Stimulated activated CD4-positive, alpha-beta T cell treated with anti-CD3 and anti-CD28 coated beads, Interleukin-4, amount 100 ng/mL, for 48 hours (primary cell): ENCODE measurements around the gene DCC.

ENCODE experiments used
- DNase-seq, 2 donors: peaks; one replicate each; pipeline ENCODE4 v3.0.0-alpha.2; 2020; ENCODE audit warnings: low read depth in 2 of 2

DCC gene

GRCh38 chr18:52422985-52423601 is 83.1 kb downstream of the DCC start:
- no peak for DNase-seq

DNA sequence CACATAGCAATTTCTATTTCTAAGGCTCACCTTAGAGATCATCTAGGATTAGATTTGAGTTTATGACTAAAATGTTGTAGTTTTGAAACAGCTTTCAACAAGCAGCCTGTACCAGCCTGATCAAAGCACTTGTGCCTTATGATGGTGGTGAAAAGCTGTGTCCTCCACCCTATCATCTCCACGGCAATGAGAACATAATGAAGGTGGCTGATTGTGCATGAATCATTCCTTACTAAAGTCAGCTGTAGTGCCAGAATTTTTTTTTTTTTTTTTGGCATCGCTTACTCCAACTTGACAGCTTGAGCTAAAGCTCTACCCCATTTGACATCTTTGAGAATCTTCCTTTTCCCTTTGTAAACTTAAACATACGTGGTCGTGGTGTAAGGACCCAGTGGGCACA is 86.0 kb downstream of the DCC start:
- DNase-seq = no peak

DNA sequence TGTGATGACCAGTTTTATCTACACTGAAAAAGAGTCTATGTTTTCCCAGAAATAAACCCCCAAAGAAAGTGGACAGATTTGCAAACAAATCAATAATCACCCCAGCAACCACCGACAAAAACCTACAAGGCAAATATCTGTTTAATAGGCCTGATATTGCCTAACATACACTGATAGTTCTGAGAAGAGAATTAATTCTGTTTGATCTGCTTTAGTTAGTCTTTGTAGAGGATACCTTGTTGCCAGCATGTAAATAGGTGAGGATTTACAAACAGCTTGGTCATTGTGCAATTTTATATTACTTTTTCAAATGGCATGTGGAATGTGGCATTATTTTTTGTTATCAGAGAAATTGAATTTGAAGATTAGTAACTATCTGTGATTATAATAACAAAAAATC is 86.5 kb downstream of the DCC start:
- DNase-seq = no peak

DNA sequence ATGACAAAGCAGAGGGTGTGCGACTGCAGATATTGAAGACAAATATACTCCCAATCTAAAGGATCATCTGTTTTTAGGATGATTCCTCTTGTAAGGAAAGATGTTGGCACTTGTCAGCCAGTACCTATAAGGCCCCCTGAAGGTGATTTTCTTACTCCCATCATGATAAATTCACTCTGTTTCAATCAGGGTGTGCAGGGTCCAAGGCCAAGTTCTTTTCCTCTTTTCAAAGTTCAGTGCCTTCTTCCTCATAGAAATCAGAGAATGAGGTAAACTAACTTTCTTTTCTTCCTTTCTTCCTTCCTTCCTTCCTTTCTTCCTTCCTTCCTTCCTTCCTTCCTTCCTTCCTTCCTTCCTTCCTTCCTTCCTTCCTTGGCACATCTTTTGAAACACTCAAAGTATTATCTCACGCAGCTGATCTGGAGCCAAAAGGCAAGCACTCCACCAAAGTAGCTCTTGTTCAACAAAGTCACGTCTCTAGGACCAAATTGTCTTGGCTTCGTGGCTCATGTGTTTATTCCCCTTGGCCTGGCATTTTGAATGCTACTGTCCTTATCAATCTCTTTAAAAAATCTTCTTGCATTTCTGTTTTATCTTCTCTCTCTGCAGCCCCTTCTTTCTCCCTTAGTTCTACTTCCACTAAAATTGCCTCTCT is 87.7 kb downstream of the DCC start:
- no peak for DNase-seq

- no peak for DNase-seq
Measured at GRCh38 chr18:52431683-52432082, 91.7 kb downstream of the DCC start.

- DNase-seq = no peak
Measured at GRCh38 chr18:52433797-52434196, 93.8 kb downstream of the DCC start.

- no peak for DNase-seq
Measured at GRCh38 chr18:52435301-52435700, 95.3 kb downstream of the DCC start.

GRCh38 chr18:52437161-52437560 is 97.2 kb downstream of the DCC start:
- no peak for DNase-seq

DNA sequence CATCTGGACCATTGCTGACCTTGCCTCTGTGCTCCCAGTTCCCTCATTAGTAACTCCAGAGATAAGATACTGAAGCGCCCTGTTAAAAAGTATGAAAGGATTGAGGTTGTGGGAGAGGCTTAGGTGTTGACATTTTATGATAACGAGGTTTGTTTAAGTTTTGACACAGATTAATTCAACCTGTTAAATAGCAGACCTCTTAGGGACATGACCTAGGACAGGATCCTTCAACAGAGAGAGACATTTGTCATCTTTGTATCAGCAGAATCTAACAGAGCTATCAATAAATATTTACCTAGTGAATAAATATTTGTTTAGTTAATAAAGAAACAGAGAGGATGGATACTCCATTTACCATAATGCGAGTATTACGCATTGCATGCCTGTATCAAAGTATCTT is 99.5 kb downstream of the DCC start:
- no peak for DNase-seq

- no peak for DNase-seq
Measured at GRCh38 chr18:52441794-52442193, 101.8 kb downstream of the DCC start.

GRCh38 chr18:52442686-52443085 is 102.7 kb downstream of the DCC start:
- DNase-seq = no peak

DNA sequence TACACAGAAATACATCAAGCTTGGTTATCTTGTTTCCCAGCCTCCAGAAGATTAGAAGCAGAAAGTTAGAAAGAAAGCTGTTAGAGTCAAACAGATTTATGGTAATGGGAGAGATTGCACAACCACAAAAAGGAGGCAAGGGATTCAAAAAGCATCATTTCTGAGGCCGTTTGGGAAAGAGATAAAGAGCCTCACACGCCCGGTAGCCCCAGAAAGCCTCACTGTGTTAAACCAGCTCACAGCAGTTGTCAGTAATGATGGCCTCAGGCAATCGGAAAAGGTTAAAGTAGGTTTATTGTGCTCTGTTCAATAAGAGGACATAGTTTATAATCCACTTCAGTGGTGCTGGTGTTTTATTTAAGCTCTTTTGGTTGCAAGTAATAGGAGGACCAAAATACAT is 111.3 kb downstream of the DCC start:
- no peak for DNase-seq

DNA sequence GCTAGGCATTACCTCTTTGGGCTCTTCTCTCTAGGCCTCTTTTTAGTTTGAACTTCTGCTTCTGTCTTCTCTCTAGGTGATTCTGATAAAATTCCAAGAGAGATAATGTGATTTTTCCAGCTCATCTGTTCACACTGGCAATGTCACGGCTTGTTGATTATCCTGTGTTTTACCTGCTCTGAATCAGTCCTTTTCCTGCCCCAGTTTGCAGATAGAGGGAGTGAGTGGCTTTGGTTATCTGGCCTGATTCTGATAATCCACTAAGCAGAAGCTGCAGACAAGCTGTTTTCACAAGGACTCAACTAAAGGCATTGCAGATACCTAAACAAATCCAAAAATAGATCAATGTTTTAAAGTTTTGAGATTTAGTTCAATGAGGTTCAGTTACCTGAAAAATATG is 111.9 kb downstream of the DCC start:
- DNase-seq = no peak

DNA sequence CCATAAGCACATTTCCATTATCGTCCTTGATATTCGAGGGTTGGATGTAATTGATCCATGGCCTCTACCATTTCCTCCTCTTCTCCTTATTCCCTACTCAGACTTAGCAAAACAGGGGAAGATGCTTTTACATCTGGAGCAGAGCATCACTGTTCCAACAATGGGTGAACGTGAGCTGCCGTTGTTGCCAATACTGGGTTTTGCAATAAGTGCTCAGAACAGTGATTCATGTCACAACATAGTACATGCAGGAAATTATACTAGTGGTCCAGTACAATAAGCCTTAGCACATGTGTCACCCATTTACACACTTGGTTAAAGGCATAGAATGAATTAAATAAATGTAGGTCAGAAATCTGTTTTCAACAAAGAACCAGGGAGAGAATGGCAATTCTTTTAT is 112.4 kb downstream of the DCC start:
- no peak for DNase-seq

GRCh38 chr18:52459890-52460289 is 119.9 kb downstream of the DCC start:
- DNase-seq = no peak

- no peak for DNase-seq
Measured at GRCh38 chr18:52462853-52463252, 122.9 kb downstream of the DCC start.

DNA sequence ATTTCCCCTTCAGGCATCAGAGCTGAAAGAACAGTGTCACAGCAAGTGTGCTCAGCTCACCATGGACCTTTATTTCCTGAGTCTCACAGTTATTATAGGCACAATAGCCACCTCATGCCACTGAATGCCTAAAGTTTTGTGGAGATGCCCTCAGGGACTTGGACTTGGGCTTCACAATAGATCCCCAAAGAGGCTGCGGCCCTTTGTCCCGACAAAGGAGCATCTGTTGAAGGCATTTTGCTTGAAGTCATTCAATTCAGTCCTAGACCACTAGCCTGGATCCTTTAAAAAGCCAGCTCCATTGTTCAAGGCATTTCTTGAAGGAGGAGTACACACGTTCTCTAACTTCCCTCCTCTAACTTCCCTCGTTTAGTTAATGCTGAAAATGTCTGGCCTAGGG is 125.4 kb downstream of the DCC start:
- DNase-seq = no peak

GRCh38 chr18:52468496-52468895 is 128.5 kb downstream of the DCC start:
- DNase-seq = no peak

GRCh38 chr18:52475325-52475724 is 135.3 kb downstream of the DCC start:
- DNase-seq = no peak

- no peak for DNase-seq
Measured at GRCh38 chr18:52481116-52481515, 141.1 kb downstream of the DCC start.

GRCh38 chr18:52484977-52485376 is 145.0 kb downstream of the DCC start:
- DNase-seq = no peak

DNA sequence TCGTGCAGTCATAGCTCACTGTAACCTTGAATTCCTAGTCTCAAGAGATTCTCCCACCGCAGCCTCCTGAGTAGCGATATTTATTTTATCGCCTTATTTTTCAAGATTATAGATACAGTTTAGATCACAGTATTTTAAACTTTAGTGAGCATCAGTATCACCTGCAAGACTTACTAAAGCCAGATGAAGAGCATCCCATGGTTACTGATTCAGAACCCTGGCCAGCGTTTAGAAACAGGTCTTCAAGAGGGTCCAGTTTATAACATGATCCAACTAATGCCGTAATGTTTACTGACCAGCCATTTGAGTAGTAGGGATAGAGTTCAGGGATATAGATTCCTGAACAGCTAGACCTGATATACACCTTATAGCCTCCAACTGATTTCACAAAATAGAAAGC is 146.1 kb downstream of the DCC start:
- DNase-seq = no peak

DNA sequence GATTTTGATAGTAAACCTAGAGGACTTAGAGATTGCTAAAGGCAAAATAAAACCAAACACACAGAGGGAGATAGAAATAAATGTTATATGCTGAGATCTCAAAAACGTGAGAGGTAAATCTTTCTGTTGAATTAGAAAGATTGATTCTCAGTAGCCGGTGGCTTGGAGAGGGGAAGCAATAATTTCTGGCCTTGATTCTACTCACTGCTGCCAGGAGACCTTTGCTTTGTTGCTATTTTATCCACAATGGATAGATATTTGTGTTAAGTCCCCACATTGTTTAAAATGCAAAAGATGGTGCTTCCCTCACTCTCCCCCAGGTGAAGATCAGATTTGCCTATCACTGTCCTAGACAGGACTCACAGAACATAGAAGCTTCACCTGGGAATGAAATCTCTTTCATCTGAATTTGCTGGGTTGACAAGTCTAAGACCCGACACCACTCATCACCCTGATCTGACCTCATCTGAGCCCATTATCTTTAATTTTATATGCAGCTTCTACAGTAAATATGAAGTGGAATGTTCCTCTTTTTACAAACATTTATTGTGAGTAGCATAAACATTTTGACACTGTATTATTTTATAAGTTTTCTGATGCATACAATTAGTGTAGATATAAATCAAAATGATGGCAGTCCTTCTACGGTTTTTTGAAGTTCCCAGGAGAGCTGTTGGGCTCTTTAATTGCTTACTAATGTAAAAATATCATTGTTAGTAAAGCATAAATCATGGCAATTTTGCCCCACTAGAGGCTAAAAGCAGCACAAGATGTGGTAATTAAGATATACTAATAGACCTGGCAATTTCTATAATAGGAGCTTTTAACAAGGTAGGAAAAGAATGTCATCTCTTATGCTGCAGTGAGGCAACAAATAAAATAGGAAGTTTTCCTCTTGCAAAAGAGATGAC is 149.7 kb downstream of the DCC start:
- no peak for DNase-seq
